H1 (cell line): ENCODE results near the gene EHD2. TPM values are rescaled to one million over a fixed set of nuclear protein-coding genes. Genes with fewer than 3 reads are reported as not detected.

Experiments used
- CTCF ChIA-PET: fragments of 300-600 bp; sonication (Branson Sonifier 250); formaldehyde crosslinking; loops from one replicate; lab custom pipeline; 2021; ENCODE audit not compliant: partially characterized antibody; lab: Charles Lee
- POLR2A ChIA-PET: fragments of 300-600 bp; sonication (Branson Sonifier 250); formaldehyde crosslinking; loops from one replicate; lab custom pipeline; 2021; ENCODE audit warnings: inconsistent platforms; ENCODE audit not compliant: partially characterized antibody; lab: Charles Lee
- DNase-seq, 2 experiments: peaks; one replicate each; pipeline versions ENCODE4 v3.0.0 to v3.0.0-alpha.2; 2010 to 2022; ENCODE audit warnings: low spot score in 2 of 2, low read depth in 1 of 2, mixed read lengths in 1 of 2
- FAIRE-seq: peaks from 2 replicates; lab custom pipeline; 2011; peaks lifted over from hg19 to GRCh38; lab: Jason Lieb, UNC
- H2AFZ ChIP-seq: 2 replicates; pipeline ENCODE4 v1.8.1; 2012; ENCODE audit warnings: low read length, inconsistent platforms
- H2AK5ac ChIP-seq: 2 replicates; pipeline ENCODE4 v1.6.1; 2013; ENCODE audit warnings: low read depth, low read length
- H2BK120ac ChIP-seq: replicated peaks from 2 replicates; pipeline ENCODE3; 2013; ENCODE audit warnings: low read depth, low read length, inconsistent platforms
- H2BK12ac ChIP-seq: 2 replicates; pipeline ENCODE4 v1.6.1; 2013; ENCODE audit warnings: low read depth, low read length
- H2BK15ac ChIP-seq: 2 replicates; pipeline ENCODE4 v1.6.1; 2013; ENCODE audit warnings: low read length
- H2BK20ac ChIP-seq: 2 replicates; pipeline ENCODE4 v1.6.1; 2013; ENCODE audit warnings: low read length
- H2BK5ac ChIP-seq: 2 replicates; pipeline ENCODE4 v1.6.1; 2013; ENCODE audit warnings: low read depth, low read length
- H3K14ac ChIP-seq: 2 replicates; pipeline ENCODE4 v1.6.1; 2013; ENCODE audit warnings: inconsistent platforms; ENCODE audit not compliant: insufficient read length
- H3K18ac ChIP-seq: 2 replicates; pipeline ENCODE4 v1.6.1; 2013; ENCODE audit warnings: low read length; ENCODE audit errors: extremely low read depth
- H3K23ac ChIP-seq: 2 replicates; pipeline ENCODE4 v1.6.1; 2013; ENCODE audit warnings: inconsistent platforms; ENCODE audit not compliant: insufficient read length
- H3K23me2 ChIP-seq: 2 replicates; pipeline ENCODE4 v1.6.1; 2013; ENCODE audit warnings: low read depth, low read length
- H3K27ac ChIP-seq: 2 replicates; pipeline ENCODE4 v1.6.1; 2011; ENCODE audit warnings: low read depth, low read length, inconsistent platforms
- H3K27me3 ChIP-seq, 4 experiments: replicated peaks in 1 of 4; 1 replicate in 1 of 4; 2 replicates in 3 of 4; pipeline versions ENCODE4 v1.6.1 to v1.8.1; 2011 to 2013; ENCODE audit warnings: low read length in 3 of 4, mild to moderate bottlenecking in 3 of 4, inconsistent platforms in 2 of 4, mixed read lengths in 2 of 4, moderate library complexity in 1 of 4; ENCODE audit not compliant: control insufficient read depth in 3 of 4, insufficient read depth in 3 of 4; ENCODE audit errors: extremely low read depth in 1 of 4
- H3K36me3 ChIP-seq, 4 experiments: 2 replicates each; pipeline versions ENCODE4 v1.6.1 to v1.8.1; 2011 to 2013; ENCODE audit warnings: mild to moderate bottlenecking in 4 of 4, low read length in 3 of 4, moderate library complexity in 2 of 4, control low read depth in 1 of 4, inconsistent platforms in 1 of 4; ENCODE audit not compliant: insufficient read depth in 4 of 4, control insufficient read depth in 2 of 4
- H3K4ac ChIP-seq: replicated peaks from 2 replicates; pipeline ENCODE3; 2013; ENCODE audit warnings: low read length, low read depth, mixed read lengths, inconsistent platforms; ENCODE audit not compliant: insufficient read length
- H3K4me1 ChIP-seq, 4 experiments: replicated peaks in 1 of 4; 1 replicate in 1 of 4; 2 replicates in 3 of 4; pipeline versions ENCODE4 v1.6.1 to v1.8.1; 2011 to 2013; ENCODE audit warnings: low read length in 3 of 4, inconsistent platforms in 2 of 4, mixed read lengths in 1 of 4; ENCODE audit not compliant: insufficient read depth in 4 of 4, control insufficient read depth in 3 of 4
- H3K4me2 ChIP-seq, 2 experiments: 2 replicates each; pipeline versions ENCODE4 v1.6.1 to v1.8.1; 2011 to 2013; ENCODE audit warnings: low read depth in 2 of 2, low read length in 2 of 2, control low read depth in 1 of 2, inconsistent platforms in 1 of 2, mild to moderate bottlenecking in 1 of 2; ENCODE audit not compliant: insufficient read depth in 1 of 2
- H3K4me3 ChIP-seq, 4 experiments: fragments of 200-600, 300-600 bp in 1 of 4; sonication (generic), shearing (Covaris generic), sonication (Bioruptor Twin) in 1 of 4; 2 replicates each; pipeline versions ENCODE4 v1.5.1 to v1.8.1; 2011 to 2016; ENCODE audit warnings: low read length in 4 of 4, low read depth in 3 of 4, control low read depth in 2 of 4, inconsistent platforms in 2 of 4, mild to moderate bottlenecking in 2 of 4, mixed read lengths in 1 of 4, moderate library complexity in 1 of 4; ENCODE audit not compliant: insufficient read depth in 2 of 4; ENCODE audit errors: extremely low read depth in 1 of 4
- H3K56ac ChIP-seq: replicated peaks from 2 replicates; pipeline ENCODE3; 2013; ENCODE audit warnings: low read depth, mild to moderate bottlenecking, mixed read lengths, low read length, inconsistent platforms; ENCODE audit not compliant: insufficient read length
- H3K79me1 ChIP-seq: 2 replicates; pipeline ENCODE4 v1.6.1; 2013; ENCODE audit warnings: low read depth, low read length, control low read depth
- H3K79me2 ChIP-seq, 2 experiments: 2 replicates each; pipeline versions ENCODE4 v1.6.1 to v1.8.1; 2012 to 2013; ENCODE audit warnings: low read length in 2 of 2, mild to moderate bottlenecking in 2 of 2, inconsistent platforms in 1 of 2; ENCODE audit not compliant: insufficient read depth in 2 of 2, control insufficient read depth in 1 of 2
- H3K9ac ChIP-seq, 4 experiments: replicated peaks in 1 of 4; 1 replicate in 1 of 4; 2 replicates in 3 of 4; pipeline versions ENCODE4 v1.6.1 to v1.8.1; 2011 to 2013; ENCODE audit warnings: low read depth in 3 of 4, low read length in 3 of 4, control low read depth in 2 of 4, mild to moderate bottlenecking in 2 of 4, moderate library complexity in 2 of 4, inconsistent platforms in 1 of 4; ENCODE audit errors: extremely low read depth in 1 of 4
- H3K9me3 ChIP-seq, 2 experiments: 2 replicates each; pipeline versions ENCODE4 v1.6.1 to v1.8.1; 2012 to 2013; ENCODE audit warnings: mild to moderate bottlenecking in 2 of 2, moderate library complexity in 2 of 2, control low read depth in 1 of 2, inconsistent platforms in 1 of 2, low read depth in 1 of 2, low read length in 1 of 2, mixed read lengths in 1 of 2; ENCODE audit not compliant: insufficient read depth in 2 of 2
- H4K20me1 ChIP-seq, 2 experiments: replicated peaks in 1 of 2; 2 replicates each; pipeline versions ENCODE3 to v1.8.1; 2011 to 2013; ENCODE audit warnings: inconsistent platforms in 2 of 2, low read length in 2 of 2, mild to moderate bottlenecking in 1 of 2; ENCODE audit not compliant: insufficient read depth in 2 of 2, control insufficient read depth in 1 of 2
- H4K5ac ChIP-seq: 2 replicates; pipeline ENCODE4 v1.6.1; 2013; ENCODE audit warnings: low read length, low read depth, mixed read lengths, inconsistent platforms; ENCODE audit not compliant: insufficient read length
- H4K8ac ChIP-seq: 2 replicates; pipeline ENCODE4 v1.8.0; 2013; ENCODE audit warnings: mild to moderate bottlenecking, moderate library complexity, low read length, inconsistent platforms; ENCODE audit not compliant: insufficient read depth; ENCODE audit errors: extremely low read depth
- H4K91ac ChIP-seq: replicated peaks from 2 replicates; pipeline ENCODE3; 2013; ENCODE audit warnings: low read length, mixed read lengths, inconsistent platforms; ENCODE audit not compliant: insufficient read length
- CTBP2 ChIP-seq: IDR thresholded peaks from 2 replicates; pipeline ENCODE4 v1.7.0; 2011; ENCODE audit warnings: borderline replicate concordance, mild to moderate bottlenecking, moderate library complexity, mixed read lengths, low read length; ENCODE audit not compliant: insufficient read depth, insufficient read length
- GABPA ChIP-seq: IDR thresholded peaks from 2 replicates; pipeline ENCODE4 v1.6.1; 2011; ENCODE audit warnings: mild to moderate bottlenecking, low read length, moderate library complexity, borderline replicate concordance; ENCODE audit not compliant: insufficient read depth
- KDM5A ChIP-seq: fragments of 200-600 bp; IDR thresholded peaks from 2 replicates; pipeline ENCODE4 v1.7.1; 2012; ENCODE audit warnings: mild to moderate bottlenecking, low read length, inconsistent platforms, mixed read lengths
- RBBP5 ChIP-seq: IDR thresholded peaks from 2 replicates; pipeline ENCODE4 v1.7.1; 2012; ENCODE audit warnings: low read depth, mild to moderate bottlenecking, inconsistent platforms, low read length, moderate library complexity, borderline replicate concordance
- SIRT6 ChIP-seq: IDR thresholded peaks from one replicate; pipeline ENCODE4 v1.7.1; 2012; ENCODE audit warnings: low read length, inconsistent platforms
- TAF7 ChIP-seq: optimal IDR thresholded peaks from 2 replicates; pipeline ENCODE3; 2011; ENCODE audit warnings: low read depth, mild to moderate bottlenecking, inconsistent platforms, low read length, moderate library complexity, borderline replicate concordance
- ZNF274 ChIP-seq: IDR thresholded peaks from 2 replicates; pipeline ENCODE4 v1.7.0; 2012; ENCODE audit warnings: low read length, borderline replicate concordance; ENCODE audit errors: extremely low read depth
- WGBS, 2 experiments: shearing (Covaris generic) in 1 of 2; methylation state at CpG; one replicate each; pipeline versions ENCODE4 v1.1.6 to v1.1.7; 2013 to 2015; ENCODE audit warnings: low lambda C conversion rate in 2 of 2, mixed read lengths in 2 of 2, inconsistent platforms in 1 of 2, low coverage in 1 of 2, missing lambda C conversion rate in 1 of 2; ENCODE audit not compliant: insufficient replicate concordance in 2 of 2, insufficient coverage in 1 of 2, insufficient read length in 1 of 2; ENCODE audit errors: extremely low coverage in 1 of 2, missing lambda C conversion rate in 1 of 2; 5-methylcytosine and 5-hydroxymethylcytosine counted together
- polyA plus RNA-seq, 7 experiments: library from polyadenylated mRNA; depleted of rRNA in 3 of 7; stranded (reverse) in 5 of 7; unstranded in 2 of 7; fragments of >200 nt in 5 of 7; fragments of 200-250 nt in 2 of 7; gene quantifications; 1 replicate in 5 of 7; 2 replicates in 1 of 7; 4 replicates in 1 of 7; pipeline versions ENCODE4 v1.2.1 to v1.2.3, GENCODE V29; 2011 to 2013; ENCODE audit warnings: missing spikeins in 2 of 7, mixed read lengths in 2 of 7
- total RNA-seq: library from RNA; stranded (reverse); fragmentation: NEBNext Ultra II Directional; extraction: Animal tissue kit (Norgen Biotek cat#: 25700); gene quantifications from 2 replicates; pipeline ENCODE4 v1.2.1, GENCODE V29; 2021
- TF ChIP-seq, protein P1 (sequence below): IDR thresholded peaks from 2 replicates; pipeline ENCODE4 v1.6.1; 2012; ENCODE audit warnings: low read length, inconsistent platforms

The EHD2 gene
- total and polyA plus RNA-seq, 2 of the 8 experiments (the other 6 are each of a cell fraction or from before 2014, with no cell fraction given) = 4.5 to 14.3 TPM

DNA sequence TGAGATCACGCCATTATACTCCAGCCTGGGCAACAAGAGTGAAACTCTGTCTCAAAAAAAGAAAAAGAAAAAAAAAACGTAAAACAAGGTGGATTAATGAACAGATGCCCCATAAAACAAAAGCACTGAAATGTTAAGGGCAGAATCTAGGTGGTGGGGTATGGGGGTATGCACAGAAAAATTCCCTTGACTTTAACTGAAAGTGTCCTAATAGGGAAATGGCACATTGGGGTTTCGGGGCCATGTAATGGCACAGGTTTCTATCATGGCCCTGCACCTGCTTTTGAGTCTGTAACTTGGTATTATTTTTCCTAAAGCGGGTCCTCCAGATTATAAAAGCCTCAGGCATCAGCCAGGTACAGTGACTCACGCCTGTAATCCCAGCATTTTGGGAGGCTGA, 48.3 kb downstream of the EHD2 start:
- Histone ChIP-seq H3K4me3 (no peak overlapping the region), H2AFZ (no peak overlapping the region), H2BK12ac (no peak overlapping the region), H3K9ac (no peak overlapping the region), H2AK5ac (no peak overlapping the region), H3K4ac (no peak overlapping the region), H2BK5ac (no peak overlapping the region), H4K91ac (no peak overlapping the region), H4K5ac (no peak overlapping the region)
- WGBS, 2 experiments = 63% methylated on average over 4 of the region's 5 CpGs; no CpG with 5 or more reads in 1 of the 2 experiments
- no peak for TF ChIP-seq TAF7
- no peak for TF ChIP-seq KDM5A
- no peak for TF ChIP-seq RBBP5
- TF ChIP-seq CTBP2 = no peak
- no peak for TF ChIP-seq ZNF274
- TF ChIP-seq GABPA = no peak
- TF ChIP-seq SIRT6 = no peak
- TF ChIP-seq, protein P1, sequence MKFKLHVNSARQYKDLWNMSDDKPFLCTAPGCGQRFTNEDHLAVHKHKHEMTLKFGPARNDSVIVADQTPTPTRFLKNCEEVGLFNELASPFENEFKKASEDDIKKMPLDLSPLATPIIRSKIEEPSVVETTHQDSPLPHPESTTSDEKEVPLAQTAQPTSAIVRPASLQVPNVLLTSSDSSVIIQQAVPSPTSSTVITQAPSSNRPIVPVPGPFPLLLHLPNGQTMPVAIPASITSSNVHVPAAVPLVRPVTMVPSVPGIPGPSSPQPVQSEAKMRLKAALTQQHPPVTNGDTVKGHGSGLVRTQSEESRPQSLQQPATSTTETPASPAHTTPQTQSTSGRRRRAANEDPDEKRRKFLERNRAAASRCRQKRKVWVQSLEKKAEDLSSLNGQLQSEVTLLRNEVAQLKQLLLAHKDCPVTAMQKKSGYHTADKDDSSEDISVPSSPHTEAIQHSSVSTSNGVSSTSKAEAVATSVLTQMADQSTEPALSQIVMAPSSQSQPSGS = no peak
- TF ChIP-seq, all 59 proteins: peak for 0
- Histone ChIP-seq H4K20me1 (peaks cover 2 to 4% of the 10 kb centered on the region in 2 experiments), H3K18ac (no peak overlapping the region), H3K23me2 (no peaks in the 10 kb centered on the region), H2BK15ac (no peak overlapping the region), H3K56ac (no peak overlapping the region), H4K8ac (no peak overlapping the region), H3K79me2 (no peaks in the 10 kb centered on the region), H3K27ac (no peak overlapping the region), H3K27me3 (no peaks in the 10 kb centered on the region), H3K79me1 (no peaks in the 10 kb centered on the region; the same call in 1 of the 2 replicates), H3K36me3 (peaks cover under 1 to 29% (median 20%) of the 10 kb centered on the region in 4 experiments; a peak in 6 of 8 replicates), H3K14ac (no peak overlapping the region), H2BK120ac (no peak overlapping the region), H2BK20ac (no peak overlapping the region), H3K9me3 (no peaks in the 10 kb centered on the region), H3K4me1 (peaks cover 0 to 6% (median 3%) of the 10 kb centered on the region in 4 experiments; a peak in 5 of 7 replicates), H3K23ac (no peak overlapping the region), H3K4me2 (no peak overlapping the region)
- no peak for FAIRE-seq
- POLR2A ChIA-PET = interaction anchor here (0.6 to 11.0 kb wide), 2 partner anchors 14 to 18 kb away, joined by 4 to 204 read pairs; partner anchors contain the start of gene NOP53
- CTCF ChIA-PET = interaction anchor here (1.0 to 1.6 kb wide), 2 partner anchors 28 to 33 kb away, joined by 4 to 6 read pairs; no protein-coding TSS in a partner anchor
- no peak for DNase-seq
